Sigmoid colon (tissue), 4 donors: ENCODE measurements around the gene THOC2.
"Not testable (repeated sequence)": the region's sequence is repeated elsewhere in the genome, so short reads cannot be mapped to it uniquely, and the experiment has no call there.

Experiments used
- CTCF ChIP-seq, 4 experiments: fragments of 450-650 bp in 3 of 4; fragments of 200-600 bp in 1 of 4; IDR thresholded peaks; one replicate each; pipeline ENCODE4 v1.5.1; 2016 to 2019; ENCODE audit warnings: antibody characterized with exemption in 4 of 4, mild to moderate bottlenecking in 3 of 4, moderate library complexity in 2 of 4
- EP300 ChIP-seq, 4 donors: sonication (generic); formaldehyde crosslinking; IDR thresholded peaks; one replicate each; pipeline ENCODE4 v1.6.1; 2017; ENCODE audit warnings: antibody characterized with exemption in 4 of 4
- POLR2AphosphoS5 ChIP-seq, 4 donors: sonication (generic); formaldehyde crosslinking; IDR thresholded peaks; one replicate each; pipeline ENCODE4 v1.6.1; 2017; ENCODE audit warnings: antibody characterized with exemption in 4 of 4

GRCh38 chrX:123663720-123664119 lies 69.1 kb downstream of the THOC2 start:
- TF ChIP-seq POLR2AphosphoS5, CTCF, EP300 (IDR thresholded peaks at IDR 0.05): not testable (repeated sequence)
